Nephron (organoid): ENCODE data around the gene VN1R4.
"Not testable (repeated sequence)": the region's sequence is repeated elsewhere in the genome, so short reads cannot be mapped to it uniquely, and the experiment has no call there.

Experiments
- H3K27ac Mint-ChIP-seq, 3 experiments: 2 replicates each; pipeline ENCODE4 v1.8.0; 2020; ENCODE audit warnings: mixed read lengths in 3 of 3, mild to moderate bottlenecking in 2 of 3, moderate library complexity in 1 of 3
- H3K27me3 Mint-ChIP-seq: 2 replicates; pipeline ENCODE4 v1.8.0; 2021; ENCODE audit warnings: low read depth, mild to moderate bottlenecking, moderate library complexity, mixed read lengths
- H3K36me3 Mint-ChIP-seq: 2 replicates; pipeline ENCODE4 v1.8.0; 2020; ENCODE audit warnings: low read depth, mixed read lengths
- H3K4me1 Mint-ChIP-seq: 2 replicates; pipeline ENCODE4 v1.8.0; 2020; ENCODE audit warnings: mixed read lengths
- H3K4me3 Mint-ChIP-seq, 3 experiments: 2 replicates each; pipeline ENCODE4 v1.8.0; 2020; ENCODE audit warnings: mild to moderate bottlenecking in 3 of 3, mixed read lengths in 3 of 3, moderate library complexity in 2 of 3
- H3K9me3 Mint-ChIP-seq: 2 replicates; pipeline ENCODE4 v1.8.0; 2020; ENCODE audit warnings: mixed read lengths
- CTCF ChIP-seq, 3 experiments: fragments of 200-600 bp; sonication (generic); IDR thresholded peaks; one replicate each; pipeline ENCODE4 v1.5.0; 2021; ENCODE audit warnings: antibody characterized with exemption in 3 of 3; ENCODE audit not compliant: unreplicated experiment in 3 of 3

VN1R4 gene

GRCh38 chr19:53267623-53268022, at the start of gene VN1R4:
Gene VN1R4 (minus strand): TSS chr19:53267723. CDS start chr19:53267665, 58 bp downstream.
- not testable (repeated sequence) for H3K27ac Mint-ChIP-seq, H3K4me3 Mint-ChIP-seq, H3K4me1 Mint-ChIP-seq, H3K27me3 Mint-ChIP-seq, H3K36me3 Mint-ChIP-seq
- peaks cover 29% of the 10 kb centered on the region for H3K9me3 Mint-ChIP-seq

DNA sequence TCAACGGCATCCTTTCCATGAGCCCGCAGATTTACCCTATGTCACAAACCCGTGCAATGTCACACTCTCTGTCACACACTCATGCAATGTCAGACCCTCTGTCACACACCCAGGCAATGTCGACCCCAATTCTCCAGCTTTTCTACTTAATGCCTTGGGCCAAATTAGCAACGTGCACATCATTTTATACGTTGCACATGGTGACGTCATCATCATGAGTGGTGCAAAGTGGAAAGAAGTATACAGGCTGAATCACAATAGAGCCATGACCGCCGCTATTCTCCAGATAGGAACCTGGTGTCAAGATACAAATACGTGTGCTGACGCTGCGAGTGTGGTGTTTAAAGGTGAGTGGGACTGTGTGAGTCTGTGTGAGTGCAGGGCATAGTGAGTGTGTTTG, 44.4 kb upstream of the VN1R4 start:
- Mint-ChIP-seq H3K27me3 (peaks cover 16% of the 10 kb centered on the region), H3K27ac (no peak overlapping the region), H3K4me3 (no peak overlapping the region), H3K36me3 (no peaks in the 10 kb centered on the region), H3K9me3 (peaks cover 10% of the 10 kb centered on the region), H3K4me1 (no peaks in the 10 kb centered on the region)
- TF ChIP-seq CTCF (IDR thresholded peaks at IDR 0.05; ENCODE audit: unreplicated experiment in 3 of 3): no peak

DNA sequence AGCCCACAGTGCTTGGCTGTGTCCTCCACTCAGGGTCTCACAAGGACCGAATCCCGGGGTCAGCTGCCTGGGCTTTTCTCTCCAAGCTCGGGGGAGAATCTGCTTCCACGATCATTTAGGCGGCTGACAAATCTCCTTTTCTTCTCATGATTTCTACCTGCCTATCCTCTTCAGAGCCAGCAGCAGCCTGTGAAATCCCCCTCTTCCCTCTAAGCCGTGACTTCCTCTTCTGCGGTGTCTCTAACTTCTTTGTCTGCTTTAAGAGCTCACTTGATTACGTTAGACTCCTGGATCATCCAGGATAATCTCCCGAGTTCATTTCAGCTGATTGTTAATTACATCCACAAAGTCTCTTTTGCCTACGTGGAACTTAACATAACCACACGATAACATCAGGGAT, 43.5 kb upstream of the VN1R4 start:
- Mint-ChIP-seq H3K4me3 (no peak overlapping the region), H3K4me1 (no peaks in the 10 kb centered on the region), H3K27me3 (peaks cover 20% of the 10 kb centered on the region), H3K27ac (no peak overlapping the region), H3K9me3 (peaks cover 15% of the 10 kb centered on the region), H3K36me3 (no peaks in the 10 kb centered on the region)
- no peak for TF ChIP-seq CTCF (IDR thresholded peaks at IDR 0.05; ENCODE audit: unreplicated experiment in 3 of 3)

DNA sequence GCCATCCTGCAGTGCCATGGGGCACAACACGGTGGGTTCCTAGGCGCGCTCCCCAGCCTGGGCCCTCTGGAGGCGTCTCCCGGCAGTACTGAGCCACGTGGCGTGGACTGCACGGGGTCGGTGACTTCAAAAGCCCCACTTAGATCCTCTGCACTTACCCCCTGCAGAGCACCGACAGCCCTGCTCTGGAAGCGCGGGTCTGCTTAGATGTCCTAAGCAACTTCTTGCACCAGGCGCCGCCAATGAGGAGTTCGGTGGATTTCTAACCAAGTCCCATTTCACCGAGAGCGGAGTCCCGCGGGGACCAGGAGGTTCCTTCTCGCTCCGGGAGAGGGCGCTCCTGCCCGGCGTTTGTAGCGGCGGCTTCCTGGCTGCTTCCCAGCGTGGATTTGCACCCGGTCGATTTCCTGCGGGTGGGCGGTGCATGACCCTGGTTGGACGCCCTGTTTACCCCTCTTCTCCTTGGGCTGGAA, 40.9 kb upstream of the VN1R4 start:
- H3K27ac Mint-ChIP-seq: no peak overlapping the region
- peaks cover 16% of the 10 kb centered on the region for H3K9me3 Mint-ChIP-seq
- TF ChIP-seq CTCF (IDR thresholded peaks at IDR 0.05; ENCODE audit: unreplicated experiment in 3 of 3): no peak
- H3K36me3 Mint-ChIP-seq: no peaks in the 10 kb centered on the region
- H3K4me3 Mint-ChIP-seq: no peak overlapping the region
- peaks cover 20% of the 10 kb centered on the region for H3K27me3 Mint-ChIP-seq
- no peaks in the 10 kb centered on the region for H3K4me1 Mint-ChIP-seq

DNA sequence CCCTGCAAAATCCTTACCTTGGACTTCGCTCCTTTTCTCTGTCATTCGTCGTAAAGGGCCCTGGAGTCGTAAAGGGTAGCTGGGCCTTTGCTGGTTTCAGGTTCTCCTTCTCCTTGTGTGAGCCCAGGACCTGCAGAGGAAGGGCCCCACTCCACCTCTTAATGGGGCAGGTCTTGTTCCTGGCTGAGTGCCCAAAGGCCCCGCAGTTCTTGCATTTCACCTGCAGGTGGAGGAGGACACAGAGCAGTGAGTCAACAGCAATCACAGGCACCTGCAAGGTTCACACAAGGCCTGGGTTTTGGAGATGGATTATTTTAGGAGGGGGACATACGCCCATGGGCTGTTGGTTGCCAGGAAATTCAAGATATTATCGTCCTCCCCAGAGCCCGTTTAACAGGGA, 33.8 kb upstream of the VN1R4 start:
- not testable (repeated sequence) for H3K27ac Mint-ChIP-seq, H3K4me1 Mint-ChIP-seq, H3K27me3 Mint-ChIP-seq, H3K4me3 Mint-ChIP-seq, H3K36me3 Mint-ChIP-seq
- peaks cover 12% of the 10 kb centered on the region for H3K9me3 Mint-ChIP-seq

GRCh38 chr19:53294786-53295441, 27.4 kb upstream of the VN1R4 start:
- H3K36me3 Mint-ChIP-seq: no peaks in the 10 kb centered on the region
- peaks cover 32% of the 10 kb centered on the region for H3K9me3 Mint-ChIP-seq
- no peaks in the 10 kb centered on the region for H3K4me1 Mint-ChIP-seq
- peaks cover 13% of the 10 kb centered on the region for H3K27me3 Mint-ChIP-seq
- no peak for TF ChIP-seq CTCF (IDR thresholded peaks at IDR 0.05; ENCODE audit: unreplicated experiment in 3 of 3)
- H3K4me3 Mint-ChIP-seq: no peak overlapping the region
- H3K27ac Mint-ChIP-seq: no peak overlapping the region

- Mint-ChIP-seq H3K4me3 (no peak overlapping the region), H3K9me3 (peaks cover 33% of the 10 kb centered on the region), H3K27me3 (peaks cover 10% of the 10 kb centered on the region), H3K4me1 (no peaks in the 10 kb centered on the region), H3K27ac (no peak overlapping the region), H3K36me3 (no peaks in the 10 kb centered on the region)
- no peak for TF ChIP-seq CTCF (IDR thresholded peaks at IDR 0.05; ENCODE audit: unreplicated experiment in 3 of 3)
Measured at GRCh38 chr19:53290758-53291549, 23.4 kb upstream of the VN1R4 start.
